ENCODE data around the gene ACTRT2. TPM values are rescaled to one million over a fixed set of nuclear protein-coding genes. Genes with fewer than 3 reads are reported as not detected.

ACTRT2 gene
- total and polyA plus RNA-seq, 2 donors (not counting 1 experiment from before 2014, with no cell fraction given) = not detected

DNA sequence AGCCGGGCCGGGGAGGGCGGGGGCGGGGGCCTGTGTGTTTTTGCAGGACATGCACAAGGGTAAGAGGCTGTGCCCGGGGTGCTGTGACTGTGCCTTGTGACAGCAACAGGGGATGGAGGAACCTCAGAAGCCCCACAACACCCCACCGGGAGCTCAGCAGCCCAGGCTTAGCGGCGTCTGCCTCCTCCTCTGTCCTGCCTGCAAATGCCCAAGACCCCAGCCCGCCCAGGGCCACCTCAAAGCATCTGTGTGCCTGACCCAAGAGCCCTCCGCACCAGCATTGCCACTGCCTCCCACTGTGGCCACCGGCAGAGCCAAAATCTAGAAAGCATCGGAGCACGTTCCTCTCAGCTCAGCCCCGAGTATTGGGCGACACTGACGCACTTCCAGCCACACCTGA, 2.7 kb upstream of the ACTRT2 start:
- H3K27ac ChIP-seq (ENCODE audit: low read length in 2 of 2) = no peak overlapping the region
- WGBS (ENCODE audit: insufficient coverage) = 89% methylated on average over 16 of the region's 16 CpGs
- H3K4me1 ChIP-seq (ENCODE audit: control insufficient read depth in 2 of 2, insufficient read depth in 2 of 2, low read length in 2 of 2) = no peaks in the 10 kb centered on the region
- POLR2A ChIA-PET = no interaction called here
- Mint-ChIP-seq H3K4me3 (no peak overlapping the region), H3K27me3 (no peaks in the 10 kb centered on the region), H3K4me1 (no peaks in the 10 kb centered on the region), H3K9me3 (ENCODE audit: insufficient read depth) (no peaks in the 10 kb centered on the region), H3K27ac (no peak overlapping the region)
- no peak overlapping the region for H3K4me2 ChIP-seq (replicated peaks; ENCODE audit: low read depth, low read length, poor library complexity, severe bottlenecking)
- no peak overlapping the region for H3K4me3 ChIP-seq (ENCODE audit: control extremely low read depth in 1 of 5, extremely low read depth in 1 of 5, insufficient read depth in 1 of 5, low read depth in 2 of 5, low read length in 4 of 5)
- intact Hi-C loops (cut with micrococcal nuclease) = no loop called here
- CTCF ChIA-PET = no interaction called here
- H3K79me2 ChIP-seq (ENCODE audit: control insufficient read depth, insufficient read depth, low read length) = no peaks in the 10 kb centered on the region
- H3K9ac ChIP-seq (ENCODE audit: low read length) = no peak overlapping the region
- TF ChIP-seq CTCF (IDR thresholded peaks at IDR 0.05) (no peak), EZH2 (IDR thresholded peaks at IDR 0.05; ENCODE audit: borderline replicate concordance, insufficient read depth, low read depth, low read length, poor library complexity, severe bottlenecking) (no peak)
- H3K9me3 ChIP-seq (ENCODE audit: control extremely low read depth in 1 of 3, control insufficient read depth in 2 of 3, insufficient read depth in 1 of 3, low read length in 2 of 3) = peaks cover 0 to 8% (median 0%) of the 10 kb centered on the region in 3 donors
- no peak for DNase-seq
- H2AFZ ChIP-seq (ENCODE audit: insufficient read depth, low read depth, low read length, poor library complexity, severe bottlenecking) = no peak overlapping the region
- no peaks in the 10 kb centered on the region for H4K20me1 ChIP-seq (ENCODE audit: control insufficient read depth, insufficient read depth, low read length, poor library complexity, severe bottlenecking)
- no peaks in the 10 kb centered on the region for H3K36me3 ChIP-seq (replicated peaks in 1 of 2; ENCODE audit: control extremely low read depth in 1 of 2, control insufficient read depth in 1 of 2, extremely low read depth in 1 of 2, insufficient read depth in 2 of 2, low read length in 1 of 2)
- no peak for ATAC-seq (ENCODE audit: low read depth)
- H3K27me3 ChIP-seq (replicated peaks in 1 of 4; ENCODE audit: control extremely low read depth in 1 of 4, control insufficient read depth in 3 of 4, insufficient read depth in 4 of 4, low read length in 3 of 4) = no peaks in the 10 kb centered on the region

- H3K27me3 Mint-ChIP-seq = no peaks in the 10 kb centered on the region
- Histone ChIP-seq H3K4me2 (replicated peaks; ENCODE audit: low read depth, low read length, poor library complexity, severe bottlenecking) (no peak overlapping the region), H3K36me3 (replicated peaks in 1 of 2; ENCODE audit: control extremely low read depth in 1 of 2, control insufficient read depth in 1 of 2, extremely low read depth in 1 of 2, insufficient read depth in 2 of 2, low read length in 1 of 2) (no peaks in the 10 kb centered on the region), H3K79me2 (ENCODE audit: control insufficient read depth, insufficient read depth, low read length) (no peaks in the 10 kb centered on the region), H3K27me3 (replicated peaks in 1 of 4; ENCODE audit: control extremely low read depth in 1 of 4, control insufficient read depth in 3 of 4, insufficient read depth in 4 of 4, low read length in 3 of 4) (no peaks in the 10 kb centered on the region), H3K27ac (ENCODE audit: low read length in 2 of 2) (no peak overlapping the region), H3K4me1 (ENCODE audit: control insufficient read depth in 2 of 2, insufficient read depth in 2 of 2, low read length in 2 of 2) (no peaks in the 10 kb centered on the region), H2AFZ (ENCODE audit: insufficient read depth, low read depth, low read length, poor library complexity, severe bottlenecking) (no peak overlapping the region), H4K20me1 (ENCODE audit: control insufficient read depth, insufficient read depth, low read length, poor library complexity, severe bottlenecking) (no peaks in the 10 kb centered on the region), H3K9ac (ENCODE audit: low read length) (no peak overlapping the region), H3K9me3 (ENCODE audit: control extremely low read depth in 1 of 3, control insufficient read depth in 2 of 3, insufficient read depth in 1 of 3, low read length in 2 of 3) (peaks cover 0 to 8% (median 0%) of the 10 kb centered on the region in 3 donors), H3K4me3 (ENCODE audit: control extremely low read depth in 1 of 5, extremely low read depth in 1 of 5, insufficient read depth in 1 of 5, low read depth in 2 of 5, low read length in 4 of 5) (no peak overlapping the region)
- TF ChIP-seq EZH2 (IDR thresholded peaks at IDR 0.05; ENCODE audit: borderline replicate concordance, insufficient read depth, low read depth, low read length, poor library complexity, severe bottlenecking) (no peak), CTCF (IDR thresholded peaks at IDR 0.05) (no peak)
- ATAC-seq (ENCODE audit: low read depth) (no peak), DNase-seq (no peak)
- H3K4me3 Mint-ChIP-seq = no peak overlapping the region
- WGBS (ENCODE audit: insufficient coverage) = 93% methylated on average over 10 of the region's 11 CpGs
- intact Hi-C loops (cut with micrococcal nuclease) = no loop called here
- H3K9me3 Mint-ChIP-seq (ENCODE audit: insufficient read depth) = no peaks in the 10 kb centered on the region
- CTCF ChIA-PET = no interaction called here
- H3K4me1 Mint-ChIP-seq = no peaks in the 10 kb centered on the region
- no peak overlapping the region for H3K27ac Mint-ChIP-seq
- POLR2A ChIA-PET = no interaction called here
Measured at GRCh38 chr1:3019007-3019515, 2.2 kb upstream of the ACTRT2 start.
